Cardiac fibroblast (primary cell): Measurements from ENCODE around the gene FBN1.

Source experiments
- DNase-seq, 2 donors: peaks; one replicate each; pipeline versions ENCODE4 v3.0.0 to v3.0.0-alpha.2; 2010; ENCODE audit warnings: low read depth in 2 of 2
- H3K4me3 ChIP-seq, 2 donors: replicated peaks in 1 of 2; 1 replicate in 1 of 2; 2 replicates in 1 of 2; pipeline ENCODE4 v1.5.1; 2011; ENCODE audit warnings: low read depth in 2 of 2, low read length in 2 of 2, mild to moderate bottlenecking in 2 of 2, moderate library complexity in 1 of 2
- TF ChIP-seq, protein P1 (sequence below): IDR thresholded peaks from one replicate; pipeline ENCODE4 v1.5.1; 2011; ENCODE audit warnings: low read depth, mild to moderate bottlenecking, low read length, inconsistent platforms

Gene FBN1

DNA sequence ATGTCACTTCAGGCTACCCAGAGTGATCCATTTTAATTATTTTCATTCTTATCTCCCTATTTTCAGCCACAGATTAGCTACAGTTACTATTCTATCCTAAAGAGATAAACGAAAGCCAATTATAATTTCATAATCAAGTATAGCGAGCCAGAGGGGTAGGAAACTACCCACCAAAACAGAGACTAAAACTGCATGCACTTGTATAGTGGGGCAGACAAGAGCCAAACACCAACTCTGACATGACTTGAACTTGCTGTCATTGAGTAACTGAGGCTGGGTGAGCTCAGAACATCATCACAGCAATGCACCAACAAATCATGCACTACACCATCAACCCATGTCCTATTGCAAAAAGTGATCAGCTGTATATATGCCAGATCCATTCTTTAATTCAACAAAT is 64.8 kb downstream of the FBN1 start:
- peak in 1 of 2 donors; percentile 72 for DNase-seq
- TF ChIP-seq, protein P1, sequence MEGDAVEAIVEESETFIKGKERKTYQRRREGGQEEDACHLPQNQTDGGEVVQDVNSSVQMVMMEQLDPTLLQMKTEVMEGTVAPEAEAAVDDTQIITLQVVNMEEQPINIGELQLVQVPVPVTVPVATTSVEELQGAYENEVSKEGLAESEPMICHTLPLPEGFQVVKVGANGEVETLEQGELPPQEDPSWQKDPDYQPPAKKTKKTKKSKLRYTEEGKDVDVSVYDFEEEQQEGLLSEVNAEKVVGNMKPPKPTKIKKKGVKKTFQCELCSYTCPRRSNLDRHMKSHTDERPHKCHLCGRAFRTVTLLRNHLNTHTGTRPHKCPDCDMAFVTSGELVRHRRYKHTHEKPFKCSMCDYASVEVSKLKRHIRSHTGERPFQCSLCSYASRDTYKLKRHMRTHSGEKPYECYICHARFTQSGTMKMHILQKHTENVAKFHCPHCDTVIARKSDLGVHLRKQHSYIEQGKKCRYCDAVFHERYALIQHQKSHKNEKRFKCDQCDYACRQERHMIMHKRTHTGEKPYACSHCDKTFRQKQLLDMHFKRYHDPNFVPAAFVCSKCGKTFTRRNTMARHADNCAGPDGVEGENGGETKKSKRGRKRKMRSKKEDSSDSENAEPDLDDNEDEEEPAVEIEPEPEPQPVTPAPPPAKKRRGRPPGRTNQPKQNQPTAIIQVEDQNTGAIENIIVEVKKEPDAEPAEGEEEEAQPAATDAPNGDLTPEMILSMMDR = no peak
- no peak overlapping the region for H3K4me3 ChIP-seq

DNA sequence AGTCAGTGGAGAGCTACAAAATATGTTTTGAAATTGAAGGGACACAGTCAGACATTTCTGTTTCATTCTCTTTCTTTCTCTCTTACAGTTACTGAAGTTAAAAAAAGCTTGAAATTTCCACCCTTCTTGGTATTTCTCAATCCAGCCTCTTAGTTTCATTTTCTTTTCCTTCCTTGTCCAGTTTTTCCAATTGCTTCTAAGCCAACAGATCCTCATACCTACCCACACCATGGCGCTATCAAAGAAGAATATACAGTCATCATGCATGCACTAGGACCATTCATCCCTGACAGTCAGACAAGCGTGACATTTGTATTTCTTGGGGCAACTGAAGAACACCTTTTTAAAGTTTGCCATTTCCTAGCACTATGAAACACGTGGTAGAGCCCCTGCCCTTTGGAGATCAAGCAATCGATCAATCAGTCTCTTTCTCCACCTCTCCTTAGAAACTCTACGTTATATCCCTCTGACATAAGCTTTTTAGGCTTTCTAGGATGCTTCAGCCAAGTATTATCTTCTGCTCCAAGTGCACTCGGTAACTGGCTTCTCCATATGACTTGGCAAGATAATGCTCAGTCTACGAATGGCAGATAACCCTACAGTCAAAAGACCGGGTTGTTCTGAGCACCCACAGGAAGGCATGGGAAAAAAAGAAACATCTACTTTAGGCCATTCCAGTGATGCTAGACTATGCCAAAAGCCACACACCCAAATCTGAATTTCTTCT is 65.4 kb downstream of the FBN1 start:
- TF ChIP-seq, protein P1 = no peak
- DNase-seq = peak; percentile 44 to 81
- peak overlapping the region in 1 of 2 donors; percentile 9 for H3K4me3 ChIP-seq

DNA sequence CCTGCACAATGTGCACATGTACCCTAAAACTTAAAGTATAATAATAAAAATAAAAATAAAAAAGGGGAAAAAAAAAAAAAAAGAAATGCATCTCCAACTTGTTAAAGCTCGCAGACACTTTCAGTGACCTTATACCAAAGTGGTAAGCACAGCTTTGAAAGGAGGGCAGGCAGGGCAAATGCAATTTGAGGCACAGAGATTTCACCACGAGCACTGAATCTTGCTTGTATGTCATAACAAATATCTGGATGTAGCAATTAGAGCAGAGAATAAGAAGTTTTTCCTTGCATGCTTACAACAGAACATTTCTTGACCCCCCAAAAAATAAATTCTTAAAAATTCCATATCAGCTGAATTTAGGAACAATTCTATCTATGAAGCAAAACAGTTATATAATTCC is 66.5 kb downstream of the FBN1 start:
- TF ChIP-seq, protein P1 = no peak

DNA sequence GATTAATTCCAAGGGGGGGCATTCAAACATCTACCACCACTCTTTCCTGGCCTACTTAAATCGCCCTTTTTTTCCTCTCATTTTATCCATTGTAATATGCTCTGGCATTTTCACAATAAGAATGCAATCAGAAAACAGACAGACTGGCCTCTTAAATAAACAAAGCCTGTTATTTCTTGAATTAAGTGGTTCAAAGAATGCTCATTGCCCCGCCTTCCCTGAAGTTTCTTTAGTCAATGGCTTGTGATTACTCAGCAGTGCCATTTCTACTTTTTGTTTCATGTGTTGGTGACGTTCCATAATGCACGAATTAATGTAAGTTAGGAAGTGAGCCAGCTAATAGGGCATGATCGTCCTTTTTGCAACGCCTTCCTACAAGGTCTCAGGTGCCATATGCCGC is 68.0 kb downstream of the FBN1 start:
- TF ChIP-seq, protein P1 = no peak
- H3K4me3 ChIP-seq = no peak overlapping the region
- DNase-seq = peak in 1 of 2 donors; percentile 77

More for the DNA sequence above, 66.5 kb downstream of the FBN1 start:
- no peak overlapping the region for H3K4me3 ChIP-seq
- DNase-seq = no peak

DNA sequence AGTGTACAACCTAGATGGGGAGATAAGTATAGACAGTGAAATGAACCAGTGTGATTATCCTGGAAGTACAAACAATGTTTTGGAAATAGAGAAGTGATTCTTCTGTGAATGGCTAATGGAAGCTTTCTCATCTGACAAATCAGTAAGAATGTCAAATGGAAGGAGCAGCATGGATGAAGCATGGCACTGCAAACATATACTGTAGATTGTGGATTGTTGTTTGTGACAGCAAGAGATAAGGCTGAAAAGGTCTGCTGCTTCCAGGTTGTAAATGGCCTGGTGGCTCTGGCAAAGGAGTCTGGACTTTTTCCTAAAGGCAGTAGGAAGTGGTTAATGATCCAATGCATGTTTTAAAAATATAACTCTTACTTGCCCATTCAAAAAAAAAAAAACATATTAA is 71.3 kb downstream of the FBN1 start:
- no peak for DNase-seq
- TF ChIP-seq, protein P1 = no peak
- no peak overlapping the region for H3K4me3 ChIP-seq

DNA sequence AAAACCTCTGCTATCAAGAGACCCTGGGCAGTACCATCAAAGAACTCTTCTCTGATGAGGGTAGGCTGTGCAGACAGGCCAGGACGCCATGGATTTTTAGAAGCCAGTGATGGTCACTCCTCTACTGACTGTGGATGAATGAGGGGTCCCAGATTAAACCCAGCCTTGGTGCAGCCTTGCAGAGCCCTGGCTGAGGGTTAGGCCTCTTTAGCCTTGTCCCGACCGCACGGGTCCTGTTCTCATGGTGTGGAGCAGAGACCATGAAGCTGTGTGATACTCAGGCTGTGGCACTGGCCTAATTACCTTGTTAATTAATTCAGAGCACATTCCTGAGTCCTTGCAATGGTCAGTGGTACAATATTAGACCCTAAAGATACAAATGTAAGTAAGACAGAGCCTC is 71.7 kb downstream of the FBN1 start:
- DNase-seq = no peak
- TF ChIP-seq, protein P1 = no peak

DNA sequence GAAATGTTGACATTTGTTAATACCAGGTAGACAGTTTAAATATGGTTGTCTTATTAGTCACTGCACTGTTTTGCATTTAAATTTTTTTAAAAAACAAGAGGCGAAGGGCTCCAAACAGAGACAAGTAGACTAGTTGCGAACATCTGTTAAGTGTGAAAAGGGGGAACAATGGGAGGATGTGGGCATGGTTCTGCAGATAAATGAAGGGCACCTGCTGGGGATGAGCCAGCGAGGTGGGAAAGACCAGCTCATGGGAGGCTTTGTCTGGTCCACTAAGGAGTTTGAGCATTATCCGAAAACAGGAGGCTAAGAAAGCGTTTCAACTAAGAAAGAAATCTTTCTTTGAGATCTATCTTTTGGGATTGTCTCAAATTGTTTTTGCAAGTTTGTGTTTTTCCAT is 72.7 kb downstream of the FBN1 start:
- H3K4me3 ChIP-seq = no peak overlapping the region
- TF ChIP-seq, protein P1 = no peak
- no peak for DNase-seq

More for the DNA sequence above, 71.7 kb downstream of the FBN1 start:
- H3K4me3 ChIP-seq = no peak overlapping the region
